ENCODE measurements around the gene IFNLR1. TPM values are rescaled to one million over a fixed set of nuclear protein-coding genes. Genes with fewer than 3 reads are reported as not detected.

The IFNLR1 gene
- total and polyA plus RNA-seq, 2 of the 8 experiments (the other 6 are each of a cell fraction or from before 2014, with no cell fraction given) = 6.8 to 10.1 TPM

DNA sequence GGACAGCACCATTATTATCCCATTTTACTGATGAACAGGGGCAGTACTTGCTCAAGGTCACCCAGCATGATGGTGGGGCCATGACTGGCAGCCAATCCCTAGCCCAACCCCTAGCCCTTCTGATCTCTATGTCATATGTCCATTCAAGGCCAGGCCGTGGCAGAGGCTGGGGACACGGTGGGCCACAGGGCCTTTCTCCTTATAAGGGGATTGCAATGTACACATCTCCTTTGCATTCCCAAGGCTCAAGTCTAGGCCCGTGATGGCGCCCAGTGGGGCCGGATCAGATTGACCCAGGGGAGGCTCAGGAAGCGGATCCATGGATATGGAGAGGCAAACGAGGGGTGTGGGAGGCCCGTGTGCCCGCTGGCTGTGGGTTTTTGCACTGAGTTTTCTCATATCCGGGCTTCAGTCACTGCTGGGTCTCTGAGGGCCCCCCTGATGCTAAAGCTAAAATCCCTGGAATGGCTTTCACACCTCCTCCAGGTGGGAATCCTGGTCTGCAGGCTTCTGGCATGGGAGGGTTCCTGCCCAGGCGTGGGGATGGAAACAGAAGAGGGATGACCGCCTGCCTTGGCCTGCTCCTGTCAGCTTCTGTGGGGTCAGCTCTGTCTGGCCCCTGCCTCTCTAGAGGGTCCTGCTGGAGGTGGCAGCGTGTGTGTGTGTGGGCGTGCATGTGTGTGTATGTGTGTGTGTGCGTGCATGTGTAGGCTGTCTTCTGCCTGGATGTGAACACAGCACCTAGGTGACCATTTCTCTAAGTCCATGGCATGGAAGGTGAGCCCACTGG lies 77.2 kb downstream of the IFNLR1 start:
- 86% methylated on average over 15 of the region's 15 CpGs; no CpG with 5 or more reads in 1 of the 2 experiments for WGBS, 2 experiments (ENCODE audit: extremely low coverage in 1 of 2, insufficient coverage in 1 of 2, insufficient read length in 1 of 2, insufficient replicate concordance in 2 of 2, low coverage in 1 of 2, low lambda C conversion rate in 2 of 2, missing lambda C conversion rate in 1 of 2)
- no peaks in the 10 kb centered on the region; the same call in 1 of the 2 replicates for H3K23me2 ChIP-seq (ENCODE audit: low read depth, low read length)
- FAIRE-seq (no peak), DNase-seq (ENCODE audit: low read depth in 1 of 2, low spot score in 2 of 2) (no peak)
- no peaks in the 10 kb centered on the region for H3K9me3 ChIP-seq (ENCODE audit: insufficient read depth in 2 of 2, low read depth in 1 of 2, low read length in 1 of 2)
- no peak overlapping the region for H3K4me3 ChIP-seq (ENCODE audit: extremely low read depth in 1 of 4, insufficient read depth in 2 of 4, low read depth in 3 of 4, low read length in 4 of 4)
- H2BK12ac ChIP-seq (ENCODE audit: low read depth, low read length) = no peak overlapping the region
- H4K8ac ChIP-seq (ENCODE audit: extremely low read depth, insufficient read depth, low read length) = peak overlapping the region; percentile 42
- H2AK5ac ChIP-seq (ENCODE audit: low read depth, low read length) = no peak overlapping the region
- no peak overlapping the region for H2BK5ac ChIP-seq (ENCODE audit: low read depth, low read length)
- H2BK15ac ChIP-seq (ENCODE audit: low read length) = no peak overlapping the region
- H3K18ac ChIP-seq (ENCODE audit: extremely low read depth, low read length) = no peak overlapping the region
- no peak overlapping the region for H2BK120ac ChIP-seq (replicated peaks; ENCODE audit: low read depth, low read length)
- H3K4me1 ChIP-seq (replicated peaks in 1 of 4; ENCODE audit: control insufficient read depth in 3 of 4, insufficient read depth in 4 of 4, low read length in 3 of 4) = peaks cover 2 to 10% (median 4%) of the 10 kb centered on the region in 4 experiments; a peak in 5 of 7 replicates
- H3K9ac ChIP-seq (replicated peaks in 1 of 4; ENCODE audit: extremely low read depth in 1 of 4, low read depth in 3 of 4, low read length in 3 of 4) = no peak overlapping the region
- H2AFZ ChIP-seq (ENCODE audit: low read length) = no peak overlapping the region
- H3K4ac ChIP-seq (replicated peaks; ENCODE audit: insufficient read length, low read depth, low read length) = no peak overlapping the region
- H3K27me3 ChIP-seq (replicated peaks in 1 of 4; ENCODE audit: control insufficient read depth in 3 of 4, extremely low read depth in 1 of 4, insufficient read depth in 3 of 4, low read length in 3 of 4) = no peaks in the 10 kb centered on the region
- no peaks in the 10 kb centered on the region for H3K79me1 ChIP-seq (ENCODE audit: low read depth, low read length)
- no peak overlapping the region for H4K5ac ChIP-seq (ENCODE audit: insufficient read length, low read depth, low read length)
- H3K23ac ChIP-seq (ENCODE audit: insufficient read length) = no peak overlapping the region
- H3K14ac ChIP-seq (ENCODE audit: insufficient read length) = no peak overlapping the region
- H3K27ac ChIP-seq (ENCODE audit: low read depth, low read length) = no peak overlapping the region
- no peaks in the 10 kb centered on the region for H3K36me3 ChIP-seq (ENCODE audit: control insufficient read depth in 2 of 4, insufficient read depth in 4 of 4, low read length in 3 of 4)
- no peak overlapping the region for H4K91ac ChIP-seq (replicated peaks; ENCODE audit: insufficient read length, low read length)
- ChIA-PET POLR2A (ENCODE audit: partially characterized antibody) (interaction anchor here (0.8 to 1.3 kb wide), 2 partner anchors 11 to 41 kb away, joined by 3 to 4 read pairs; no protein-coding TSS in a partner anchor), CTCF (ENCODE audit: partially characterized antibody) (interaction anchor here (1.0 to 6.8 kb wide), 2 partner anchors 16 to 26 kb away, joined by 3 to 35 read pairs; no protein-coding TSS in a partner anchor)
- H2BK20ac ChIP-seq (ENCODE audit: low read length) = no peak overlapping the region
- H3K4me2 ChIP-seq (ENCODE audit: insufficient read depth in 1 of 2, low read depth in 2 of 2, low read length in 2 of 2) = no peak overlapping the region
- no peaks in the 10 kb centered on the region for H4K20me1 ChIP-seq (replicated peaks in 1 of 2; ENCODE audit: control insufficient read depth in 1 of 2, insufficient read depth in 2 of 2, low read length in 2 of 2)
- no peaks in the 10 kb centered on the region for H3K79me2 ChIP-seq (ENCODE audit: control insufficient read depth in 1 of 2, insufficient read depth in 2 of 2, low read length in 2 of 2)
- H3K56ac ChIP-seq (replicated peaks; ENCODE audit: insufficient read length, low read depth, low read length) = no peak overlapping the region
- TF ChIP-seq CTBP2 (IDR thresholded peaks at IDR 0.05; ENCODE audit: borderline replicate concordance, insufficient read depth, insufficient read length, low read length) (no peak), CHD2 (IDR thresholded peaks at IDR 0.05; ENCODE audit: low read length) (no peak), JUN (IDR thresholded peaks at IDR 0.05; ENCODE audit: low read depth, low read length) (no peak), SIX5 (IDR thresholded peaks at IDR 0.05; ENCODE audit: low read depth, low read length) (no peak), SP2 (IDR thresholded peaks at IDR 0.05; ENCODE audit: low read length) (no peak), CREB1 (IDR thresholded peaks at IDR 0.05) (no peak), HDAC6 (IDR thresholded peaks at IDR 0.05; ENCODE audit: low read depth, low read length) (no peak), YY1 (IDR thresholded peaks at IDR 0.05; ENCODE audit: low read depth, low read length) (no peak), MAFK (IDR thresholded peaks at IDR 0.05; ENCODE audit: low read depth, low read length) (no peak), BRCA1 (IDR thresholded peaks at IDR 0.05; ENCODE audit: low read depth, low read length) (no peak), TAF1 (IDR thresholded peaks at IDR 0.05; ENCODE audit: low read depth, low read length) (no peak), PHF8 (conservative IDR thresholded peaks at IDR 0.05; ENCODE audit: low read depth, low read length) (no peak)
- TF ChIP-seq, protein P1, sequence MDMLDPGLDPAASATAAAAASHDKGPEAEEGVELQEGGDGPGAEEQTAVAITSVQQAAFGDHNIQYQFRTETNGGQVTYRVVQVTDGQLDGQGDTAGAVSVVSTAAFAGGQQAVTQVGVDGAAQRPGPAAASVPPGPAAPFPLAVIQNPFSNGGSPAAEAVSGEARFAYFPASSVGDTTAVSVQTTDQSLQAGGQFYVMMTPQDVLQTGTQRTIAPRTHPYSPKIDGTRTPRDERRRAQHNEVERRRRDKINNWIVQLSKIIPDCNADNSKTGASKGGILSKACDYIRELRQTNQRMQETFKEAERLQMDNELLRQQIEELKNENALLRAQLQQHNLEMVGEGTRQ (IDR thresholded peaks at IDR 0.05; ENCODE audit: low read length) = no peak

Measured in H1 (cell line).